Stimulated activated memory B cell treated with anti-CD40 and anti-IgM and Interleukin-4, amounts not matched to agents 10 μg/mL and 1 μg/mL and 100 μg/mL, for 72 hours (primary cell): ENCODE results near the gene RHEB.
A peak's percentile ranks its signal among the peaks of the same experiment; 100 is the strongest.

ENCODE experiments used
- ATAC-seq: fragments of 150-1000 bp; cut with Tn5 transposase; 2 replicates; pipeline ENCODE4 v1.10.0; 2021
- H3K27ac Mint-ChIP-seq: one replicate; pipeline ENCODE4 v1.8.0; 2022; ENCODE audit warnings: mild to moderate bottlenecking, mixed read lengths
- H3K27me3 Mint-ChIP-seq: one replicate; pipeline ENCODE4 v1.8.0; 2022; ENCODE audit warnings: mixed read lengths
- H3K36me3 Mint-ChIP-seq: one replicate; pipeline ENCODE4 v1.8.0; 2022; ENCODE audit warnings: mixed read lengths
- H3K4me1 Mint-ChIP-seq: one replicate; pipeline ENCODE4 v1.8.0; 2022; ENCODE audit warnings: mixed read lengths
- H3K4me3 Mint-ChIP-seq: one replicate; pipeline ENCODE4 v1.8.0; 2022; ENCODE audit warnings: mild to moderate bottlenecking, moderate library complexity, mixed read lengths
- H3K9me3 Mint-ChIP-seq: one replicate; pipeline ENCODE4 v1.8.0; 2022; ENCODE audit warnings: mixed read lengths

The RHEB gene

DNA sequence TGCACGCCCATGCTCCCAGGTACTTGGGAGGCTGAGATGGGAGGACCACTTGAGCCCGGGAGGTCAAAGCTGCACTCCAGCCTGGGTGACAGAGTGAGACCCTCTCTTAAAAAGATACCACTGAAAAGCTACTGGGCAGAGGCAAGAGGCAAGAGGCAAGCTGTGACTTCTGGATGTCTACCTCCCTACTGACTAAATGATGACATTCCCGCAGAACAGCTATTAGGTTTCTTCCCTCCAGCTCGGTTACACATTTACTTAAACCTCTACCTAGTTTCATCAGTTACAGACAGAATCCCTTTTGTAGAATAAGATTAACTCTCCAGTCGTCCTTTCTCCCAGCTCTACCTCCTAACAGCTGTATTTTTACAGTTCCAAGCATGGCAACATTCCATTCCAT, 21.2 kb downstream of the RHEB start:
- Mint-ChIP-seq H3K4me3 (no peak overlapping the region), H3K36me3 (peaks cover 10% of the 10 kb centered on the region), H3K27me3 (no peaks in the 10 kb centered on the region), H3K27ac (no peak overlapping the region), H3K4me1 (peaks cover 74% of the 10 kb centered on the region), H3K9me3 (peaks cover 2% of the 10 kb centered on the region)
- no peak for ATAC-seq

GRCh38 chr7:151497306-151497871, 22.3 kb downstream of the RHEB start:
- no peak for ATAC-seq
- H3K4me1 Mint-ChIP-seq: peaks cover 81% of the 10 kb centered on the region
- no peak overlapping the region for H3K4me3 Mint-ChIP-seq
- H3K36me3 Mint-ChIP-seq: peaks cover 16% of the 10 kb centered on the region
- no peak overlapping the region for H3K27ac Mint-ChIP-seq
- no peaks in the 10 kb centered on the region for H3K27me3 Mint-ChIP-seq
- H3K9me3 Mint-ChIP-seq: peaks cover 2% of the 10 kb centered on the region

DNA sequence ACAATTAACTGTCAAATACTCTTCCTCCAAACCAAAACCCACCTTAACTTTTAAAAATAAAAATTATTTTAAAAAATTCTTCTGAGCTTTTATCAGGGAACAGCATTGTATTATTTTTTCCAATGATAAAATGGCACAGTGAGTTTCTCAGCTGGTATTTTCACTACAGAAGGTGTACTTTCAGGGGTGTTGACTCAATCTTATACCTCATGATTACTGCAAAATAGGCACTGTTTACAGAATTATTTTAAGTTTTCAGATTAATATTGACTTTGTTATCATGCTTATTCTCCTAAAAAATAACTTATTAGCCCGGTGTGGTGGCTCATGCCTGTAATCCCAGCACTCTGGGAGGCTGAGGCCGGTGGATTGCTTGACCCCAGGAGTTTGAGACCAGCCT, 24.3 kb downstream of the RHEB start:
- Mint-ChIP-seq H3K9me3 (no peaks in the 10 kb centered on the region), H3K4me1 (peaks cover 70% of the 10 kb centered on the region), H3K36me3 (peaks cover 15% of the 10 kb centered on the region), H3K27me3 (no peaks in the 10 kb centered on the region), H3K27ac (no peak overlapping the region), H3K4me3 (no peak overlapping the region)
- ATAC-seq: no peak

DNA sequence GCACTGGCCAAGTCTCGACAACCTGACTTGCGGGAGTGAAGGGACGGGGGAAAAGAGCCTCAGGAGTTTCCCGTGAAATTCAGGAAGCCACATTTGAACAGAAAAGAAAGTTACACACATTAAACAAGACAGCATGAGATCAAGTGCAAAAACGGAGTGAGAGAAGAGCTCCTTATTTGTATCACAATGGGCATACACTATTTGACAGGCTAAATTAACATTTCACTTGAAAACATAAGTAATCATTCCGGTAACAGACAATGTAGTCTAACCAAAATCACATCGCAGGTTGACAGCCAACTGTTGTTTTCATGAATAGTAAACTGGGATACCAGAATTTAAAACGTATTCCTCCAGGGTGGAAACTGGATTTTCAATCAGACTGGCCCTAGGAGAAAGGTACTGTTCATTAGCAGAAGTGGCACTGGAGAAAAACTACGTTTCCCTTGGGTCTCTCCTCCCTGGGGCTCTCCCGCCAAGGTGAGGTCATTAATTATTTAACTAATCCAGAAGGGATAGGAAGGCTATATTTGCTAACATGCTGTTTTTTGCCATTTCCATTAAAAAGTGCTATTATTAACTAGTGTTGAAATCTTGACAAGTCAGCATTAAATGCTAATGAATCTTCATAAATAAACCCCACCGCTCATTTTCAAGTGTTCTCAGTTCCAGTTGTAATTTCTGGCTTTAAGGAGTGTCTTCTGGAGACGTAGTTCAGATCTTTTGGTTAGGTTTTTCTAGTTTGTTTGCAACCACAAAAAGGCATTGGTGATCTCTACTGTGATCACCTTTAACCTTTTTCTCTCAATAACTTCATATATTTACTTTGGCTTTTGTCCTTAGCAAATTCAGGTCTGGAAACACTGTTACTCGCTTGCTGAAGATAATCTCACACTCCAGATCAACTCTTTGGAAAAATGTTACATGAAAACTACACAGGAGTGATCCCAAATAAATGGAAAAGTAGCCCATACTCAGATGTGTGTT, 25.1 kb downstream of the RHEB start:
- no peak overlapping the region for H3K27ac Mint-ChIP-seq
- no peaks in the 10 kb centered on the region for H3K27me3 Mint-ChIP-seq
- peaks cover 19% of the 10 kb centered on the region for H3K36me3 Mint-ChIP-seq
- no peaks in the 10 kb centered on the region for H3K9me3 Mint-ChIP-seq
- no peak for ATAC-seq
- H3K4me3 Mint-ChIP-seq: no peak overlapping the region
- H3K4me1 Mint-ChIP-seq: peaks cover 65% of the 10 kb centered on the region

DNA sequence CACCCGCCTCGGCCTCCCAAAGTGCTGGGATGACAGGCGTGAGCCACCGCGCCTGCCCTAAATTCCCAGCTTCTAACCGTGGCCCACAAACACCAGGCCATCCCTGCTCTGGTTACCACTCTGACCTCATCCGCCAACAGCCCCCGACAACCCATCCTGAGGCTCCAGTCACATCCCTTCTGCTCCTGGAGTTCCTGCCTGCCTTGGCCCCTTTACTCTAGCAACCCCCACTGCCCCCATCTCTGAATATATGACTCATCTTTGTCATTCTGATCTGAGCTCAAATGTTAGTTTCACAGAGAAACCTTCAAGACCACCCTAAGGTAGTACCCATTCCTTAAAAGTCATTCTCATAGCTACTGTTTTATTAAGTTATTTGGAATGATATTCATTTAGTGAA, 26.6 kb downstream of the RHEB start:
- H3K27me3 Mint-ChIP-seq: no peaks in the 10 kb centered on the region
- no peak for ATAC-seq
- peaks cover 52% of the 10 kb centered on the region for H3K4me1 Mint-ChIP-seq
- peaks cover 28% of the 10 kb centered on the region for H3K36me3 Mint-ChIP-seq
- H3K4me3 Mint-ChIP-seq: no peak overlapping the region
- H3K27ac Mint-ChIP-seq: no peak overlapping the region
- no peaks in the 10 kb centered on the region for H3K9me3 Mint-ChIP-seq

- Mint-ChIP-seq H3K36me3 (peaks cover 35% of the 10 kb centered on the region), H3K4me1 (peaks cover 42% of the 10 kb centered on the region), H3K9me3 (no peaks in the 10 kb centered on the region), H3K27me3 (no peaks in the 10 kb centered on the region), H3K4me3 (no peak overlapping the region), H3K27ac (no peak overlapping the region)
- no peak for ATAC-seq
Measured at GRCh38 chr7:151491859-151492258, 27.8 kb downstream of the RHEB start.

DNA sequence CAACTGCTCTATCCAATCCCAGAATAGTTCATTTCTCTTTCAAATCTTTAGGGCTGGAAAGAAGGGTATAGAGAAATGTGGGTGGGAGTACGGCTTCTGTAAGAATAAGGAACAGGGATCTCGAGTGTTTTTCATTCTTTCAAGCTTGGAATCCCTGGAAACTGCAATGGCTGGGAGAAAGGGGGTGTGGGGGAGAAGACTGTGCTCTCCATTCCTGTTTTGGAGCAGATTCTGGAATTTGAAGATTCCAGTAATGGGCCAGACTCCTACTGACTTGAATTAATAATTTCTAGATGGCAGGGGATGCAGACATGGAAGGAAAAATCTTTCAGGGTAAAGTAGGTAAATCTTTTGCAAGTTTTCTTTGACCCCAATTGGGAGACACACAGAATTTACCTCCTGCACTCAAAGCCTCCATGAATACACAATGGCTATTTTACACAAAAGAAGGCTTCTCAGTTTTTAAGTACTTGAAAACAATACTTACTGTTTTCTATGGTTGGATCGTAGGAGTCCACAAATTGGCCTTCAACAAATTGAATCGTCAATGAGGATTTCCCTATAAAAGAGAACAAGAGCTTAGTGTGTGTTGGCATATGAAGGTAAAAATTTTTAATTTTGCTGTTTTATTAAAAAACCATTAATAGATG, 29.1 kb downstream of the RHEB start:
- Mint-ChIP-seq H3K4me3 (no peak overlapping the region), H3K27me3 (no peaks in the 10 kb centered on the region), H3K4me1 (peaks cover 42% of the 10 kb centered on the region), H3K9me3 (no peaks in the 10 kb centered on the region), H3K27ac (no peak overlapping the region), H3K36me3 (peaks cover 42% of the 10 kb centered on the region)
- ATAC-seq: no peak

DNA sequence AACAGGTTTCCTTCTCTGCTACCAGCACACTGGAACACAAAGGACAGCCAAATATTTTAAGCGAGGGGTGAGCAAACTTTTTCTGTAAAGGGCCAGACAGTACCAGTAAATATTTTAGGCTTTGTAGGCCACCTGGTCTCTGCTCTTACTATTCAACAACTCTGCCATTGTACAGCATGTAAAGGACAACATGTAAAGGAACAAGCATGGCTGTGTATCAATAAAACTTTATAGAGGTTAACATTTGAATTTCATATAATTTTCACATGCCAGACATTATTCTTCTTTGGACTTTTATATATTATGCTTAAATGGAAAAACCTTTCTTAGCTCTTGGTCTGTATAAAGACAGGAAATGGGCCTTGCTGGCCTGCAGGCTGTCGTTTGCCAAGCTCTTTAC, 30.2 kb downstream of the RHEB start:
- Mint-ChIP-seq H3K4me3 (no peak overlapping the region), H3K4me1 (peaks cover 42% of the 10 kb centered on the region), H3K27ac (no peak overlapping the region), H3K9me3 (no peaks in the 10 kb centered on the region), H3K36me3 (peaks cover 52% of the 10 kb centered on the region), H3K27me3 (no peaks in the 10 kb centered on the region)
- no peak for ATAC-seq

DNA sequence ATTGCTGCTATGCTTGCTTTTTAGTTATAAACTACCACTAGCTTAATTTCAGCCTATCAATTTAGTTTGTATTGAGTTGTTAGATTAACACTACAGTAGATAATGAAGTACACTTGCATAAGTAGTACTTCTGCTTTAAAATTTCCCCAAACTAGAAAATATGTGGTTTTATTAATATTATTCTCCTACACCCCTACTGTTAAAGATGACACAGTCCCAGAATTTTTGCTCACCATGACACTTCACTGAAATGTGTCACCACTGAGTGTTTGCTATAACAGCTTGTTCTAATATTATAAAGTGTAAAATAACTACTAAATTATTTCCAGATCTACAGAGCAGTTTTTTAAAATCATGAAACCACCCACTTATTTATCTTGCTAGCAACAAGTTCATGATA, 31.6 kb downstream of the RHEB start:
- Mint-ChIP-seq H3K9me3 (no peaks in the 10 kb centered on the region), H3K27me3 (no peaks in the 10 kb centered on the region), H3K4me1 (peaks cover 28% of the 10 kb centered on the region), H3K27ac (no peak overlapping the region), H3K4me3 (no peak overlapping the region), H3K36me3 (peaks cover 61% of the 10 kb centered on the region)
- ATAC-seq: no peak

DNA sequence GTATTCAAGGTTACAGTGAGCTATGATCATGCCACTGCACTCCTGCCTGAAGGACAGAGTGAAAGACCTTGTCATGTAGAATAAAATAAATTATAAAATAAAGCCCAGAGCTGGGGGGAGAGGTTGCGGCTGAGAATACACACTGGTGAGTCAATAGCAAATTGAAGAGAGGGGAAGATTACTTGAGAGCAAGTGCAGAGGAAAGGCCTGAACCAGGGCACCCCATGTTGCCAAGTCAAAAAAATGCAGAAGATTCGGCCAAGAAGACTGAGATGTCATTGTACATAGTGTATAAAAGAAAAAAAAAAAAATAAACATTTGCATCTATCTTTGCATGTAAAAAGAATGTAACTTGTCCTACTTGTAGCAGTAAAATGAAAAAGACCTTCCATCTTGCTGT, 32.5 kb downstream of the RHEB start:
- Mint-ChIP-seq H3K9me3 (no peaks in the 10 kb centered on the region), H3K4me3 (no peak overlapping the region), H3K36me3 (peaks cover 67% of the 10 kb centered on the region), H3K4me1 (peaks cover 32% of the 10 kb centered on the region), H3K27ac (no peak overlapping the region), H3K27me3 (no peaks in the 10 kb centered on the region)
- ATAC-seq: no peak

DNA sequence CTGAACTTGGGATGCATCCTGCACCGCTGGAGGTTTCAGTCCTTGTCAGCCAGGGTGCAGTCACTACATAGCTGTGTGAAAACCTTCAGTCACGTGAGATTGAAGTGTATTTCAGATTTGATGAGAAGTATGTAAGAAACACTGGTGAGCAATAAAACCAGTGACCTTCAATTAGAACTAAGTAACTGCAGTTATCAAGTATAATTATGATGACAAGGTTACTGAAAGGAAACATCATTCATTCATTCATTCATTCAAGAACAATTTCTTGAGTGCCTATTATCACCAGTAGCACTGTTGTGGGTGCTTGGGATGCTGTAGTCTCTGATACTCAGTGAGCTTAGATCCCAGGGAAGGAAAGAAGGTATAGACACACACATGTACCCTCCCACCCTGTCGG, 33.6 kb downstream of the RHEB start:
- no peak for ATAC-seq
- no peak overlapping the region for H3K4me3 Mint-ChIP-seq
- H3K4me1 Mint-ChIP-seq: peaks cover 36% of the 10 kb centered on the region
- no peaks in the 10 kb centered on the region for H3K27me3 Mint-ChIP-seq
- H3K36me3 Mint-ChIP-seq: peaks cover 75% of the 10 kb centered on the region
- H3K9me3 Mint-ChIP-seq: no peaks in the 10 kb centered on the region
- no peak overlapping the region for H3K27ac Mint-ChIP-seq

GRCh38 chr7:151484971-151485707, 34.6 kb downstream of the RHEB start:
- Mint-ChIP-seq H3K4me3 (no peak overlapping the region), H3K27ac (peak overlapping the region; percentile 22), H3K9me3 (no peaks in the 10 kb centered on the region), H3K27me3 (no peaks in the 10 kb centered on the region), H3K36me3 (peaks cover 69% of the 10 kb centered on the region), H3K4me1 (peaks cover 32% of the 10 kb centered on the region)
- no peak for ATAC-seq

DNA sequence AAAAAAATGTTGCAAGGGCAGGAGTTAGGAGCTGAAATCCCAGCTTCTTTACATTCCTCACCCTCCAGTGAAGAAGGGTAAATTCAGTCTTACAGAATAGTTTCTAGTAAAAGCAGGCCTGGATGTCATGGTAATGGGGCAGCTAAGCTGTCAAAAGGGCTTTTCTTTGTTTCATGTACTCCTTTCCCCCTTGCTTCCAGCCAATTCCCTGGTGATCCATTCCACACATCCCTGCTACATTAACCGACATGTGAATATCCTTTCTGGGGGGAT, 36.0 kb downstream of the RHEB start:
- Mint-ChIP-seq H3K4me1 (peaks cover 35% of the 10 kb centered on the region), H3K4me3 (no peak overlapping the region), H3K27me3 (no peaks in the 10 kb centered on the region), H3K9me3 (no peaks in the 10 kb centered on the region), H3K36me3 (peaks cover 72% of the 10 kb centered on the region), H3K27ac (no peak overlapping the region)
- ATAC-seq: no peak

- ATAC-seq: no peak
- no peak overlapping the region for H3K27ac Mint-ChIP-seq
- H3K27me3 Mint-ChIP-seq: no peaks in the 10 kb centered on the region
- no peak overlapping the region for H3K4me3 Mint-ChIP-seq
- H3K4me1 Mint-ChIP-seq: peaks cover 35% of the 10 kb centered on the region
- no peaks in the 10 kb centered on the region for H3K9me3 Mint-ChIP-seq
- H3K36me3 Mint-ChIP-seq: peaks cover 71% of the 10 kb centered on the region
Measured at GRCh38 chr7:151482883-151483710, 36.6 kb downstream of the RHEB start.
